ENCODE measurements around the gene DIS3L2.

DIS3L2 gene

DNA sequence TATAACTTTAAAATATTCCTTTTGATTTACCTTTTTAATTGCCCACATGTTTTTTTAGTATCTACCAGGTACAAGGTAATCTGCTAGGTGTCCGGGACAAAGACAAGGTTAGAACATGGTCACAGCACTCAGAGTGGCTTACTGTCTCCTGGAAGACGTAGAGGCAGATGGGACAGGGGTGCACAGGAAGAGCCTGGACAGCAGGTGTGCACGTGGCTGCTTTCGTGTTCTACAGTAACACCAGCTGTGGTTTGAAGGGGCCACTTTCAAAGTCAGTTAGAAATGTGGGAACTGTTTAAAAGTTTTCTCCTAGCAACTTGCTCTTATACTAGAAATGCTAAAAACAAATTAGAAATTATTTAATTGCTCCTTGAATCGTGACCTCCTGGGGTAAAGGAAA lies 314.2 kb downstream of the DIS3L2 start:
- no peak for DNase-seq

DNA sequence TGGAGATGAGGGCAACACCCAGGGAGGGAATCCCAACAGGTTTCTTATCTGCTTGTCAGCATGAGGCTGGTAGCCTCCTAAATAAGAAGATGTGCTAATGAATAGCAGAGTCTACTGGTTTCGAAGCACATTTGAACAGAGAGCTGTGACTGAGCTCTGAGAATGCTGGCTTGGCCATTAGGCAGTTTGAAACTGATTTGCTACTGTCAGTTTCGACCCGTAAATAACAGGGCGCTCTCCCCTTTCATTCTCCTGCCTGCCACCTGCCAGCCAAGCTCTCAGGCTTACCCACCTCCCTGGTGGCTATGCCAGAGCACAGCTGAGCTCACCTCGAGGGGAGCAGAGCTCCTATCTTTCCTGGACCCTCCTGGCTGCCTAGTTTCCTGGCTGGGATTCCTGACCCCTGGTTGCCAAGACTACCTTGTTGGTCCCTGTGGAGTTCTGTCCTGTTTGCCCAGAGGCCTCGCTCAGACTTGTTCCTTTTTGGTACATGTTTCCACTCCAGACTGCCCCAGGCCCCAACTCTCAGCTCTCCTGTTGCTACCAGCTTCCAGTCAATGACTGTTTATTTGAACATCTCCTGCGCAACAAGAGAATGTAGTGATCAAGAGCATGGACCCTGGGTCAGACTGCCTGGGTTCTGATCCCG lies 314.7 kb downstream of the DIS3L2 start:
- DNase-seq = no peak

DNA sequence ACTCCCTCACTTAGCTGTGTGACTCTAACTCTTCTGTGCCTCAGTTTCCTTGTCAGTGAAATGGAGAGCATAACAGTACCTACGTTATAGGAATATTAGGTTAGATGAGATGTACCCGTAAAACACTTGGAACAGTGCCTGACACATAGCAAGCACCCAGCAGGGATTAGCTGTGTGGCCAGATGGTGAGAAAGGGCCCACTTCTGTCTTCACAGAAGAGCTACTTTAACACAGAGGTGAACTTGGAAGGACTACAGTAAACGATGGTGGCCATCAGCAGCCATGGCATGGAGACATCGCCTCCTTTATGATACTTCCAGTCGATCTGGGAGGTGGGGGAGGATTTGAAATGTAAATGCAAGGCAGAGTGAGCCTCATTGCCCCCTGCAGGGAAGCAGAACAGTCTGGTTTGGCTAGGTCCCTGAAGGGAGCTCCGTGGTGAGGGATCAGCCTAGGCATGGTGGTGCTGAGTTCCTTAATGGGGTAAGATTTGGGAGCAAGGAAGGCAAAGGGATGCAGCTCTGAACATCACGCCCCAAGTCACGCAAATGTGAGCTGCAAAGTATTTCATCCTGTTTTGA lies 315.3 kb downstream of the DIS3L2 start:
- peak; percentile 15 for DNase-seq

DNA sequence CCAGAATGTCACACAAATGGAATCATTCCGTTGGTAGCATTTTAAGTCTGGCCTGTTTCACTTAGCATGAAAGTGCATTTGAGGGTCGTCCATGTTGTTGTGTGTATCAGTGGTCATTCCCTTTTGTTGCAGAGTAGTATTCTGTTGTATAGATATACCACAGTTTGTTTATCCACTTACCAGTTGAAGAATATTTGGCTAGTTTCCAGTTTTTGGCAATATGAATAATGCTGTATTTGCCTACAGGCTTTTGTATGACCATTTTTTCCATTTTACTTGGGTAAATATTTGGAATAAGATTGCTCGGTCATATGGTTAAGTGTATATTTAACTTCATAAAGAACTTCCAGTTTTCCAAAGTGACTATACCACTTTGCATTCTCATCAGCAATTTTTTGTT lies 317.0 kb downstream of the DIS3L2 start:
- no peak for DNase-seq

DNA sequence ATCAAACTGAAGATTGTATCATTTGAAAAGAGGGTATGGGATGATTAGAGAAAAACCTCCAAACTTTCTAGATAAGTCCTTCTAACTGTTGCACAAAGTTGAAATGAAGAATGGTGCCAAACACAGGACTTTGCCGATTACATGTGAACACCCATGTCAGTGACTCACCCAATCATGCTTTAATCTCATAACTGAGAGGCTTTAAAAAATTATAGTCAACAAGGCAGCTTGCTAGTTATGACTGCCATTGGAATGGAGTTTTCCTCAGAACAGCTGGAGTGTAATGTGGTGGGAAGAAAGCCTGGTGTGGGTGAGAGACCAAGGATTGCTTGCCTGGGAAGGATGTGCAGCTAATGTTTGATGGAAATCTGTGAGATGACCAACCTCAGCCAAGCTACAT lies 318.8 kb downstream of the DIS3L2 start:
- no peak for DNase-seq

DNA sequence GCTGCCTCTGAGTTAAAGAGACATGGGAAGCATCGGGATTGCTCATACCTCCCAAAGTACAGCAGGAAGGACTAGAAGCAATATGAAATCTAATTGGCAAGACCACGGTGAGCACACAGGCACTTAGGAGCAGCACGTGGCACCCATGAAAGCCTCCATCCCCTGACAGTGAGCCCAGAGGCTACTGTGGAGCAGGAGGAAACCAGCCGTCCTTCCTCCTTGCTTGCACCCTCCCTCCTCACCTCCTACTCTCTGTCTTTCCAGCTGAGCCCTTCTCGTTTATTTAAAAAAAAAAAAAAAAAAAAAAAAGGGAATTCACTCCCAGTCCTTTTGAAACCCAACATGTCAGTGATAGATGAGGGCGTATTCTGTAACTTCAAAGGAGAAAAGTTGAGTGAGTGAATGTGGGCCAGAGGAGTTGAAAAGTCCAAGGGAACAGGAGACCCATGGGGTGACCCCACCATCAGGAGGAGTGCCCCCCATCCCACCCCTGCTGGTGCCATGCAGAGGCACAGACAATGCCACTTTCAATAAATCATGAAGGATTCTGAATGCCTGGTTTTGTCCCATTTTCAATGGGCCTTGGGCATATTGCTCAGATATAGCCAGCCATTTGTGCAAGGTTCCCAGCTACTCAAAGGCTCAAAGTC lies 320.5 kb downstream of the DIS3L2 start:
- no peak for DNase-seq

DNA sequence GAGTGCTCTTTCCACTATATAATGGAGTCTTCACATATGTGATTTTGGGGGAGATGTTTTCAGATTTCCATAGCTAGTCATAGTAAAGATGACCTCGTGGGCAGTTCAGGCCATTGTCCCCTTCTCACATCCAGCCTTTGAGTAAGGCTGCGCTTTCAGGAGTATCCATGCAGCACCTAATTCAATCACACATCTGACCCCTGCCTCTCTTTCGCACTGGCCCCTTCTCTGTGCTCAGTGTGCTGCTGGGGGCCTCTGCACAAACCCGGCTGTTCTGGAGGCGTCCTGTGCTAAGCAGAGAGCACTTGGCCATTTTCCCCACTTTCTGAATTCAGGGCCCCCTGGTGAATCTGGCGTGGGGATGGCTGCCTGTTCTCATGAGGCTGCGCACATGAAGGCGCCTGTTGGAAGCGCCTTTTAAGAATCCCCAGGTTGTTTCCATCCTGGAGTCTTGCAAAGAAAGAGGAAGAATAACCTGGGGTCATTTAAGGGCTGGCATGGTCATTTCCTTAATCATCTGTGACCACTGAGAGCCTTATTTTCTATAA lies 321.1 kb downstream of the DIS3L2 start:
- no peak for DNase-seq

DNA sequence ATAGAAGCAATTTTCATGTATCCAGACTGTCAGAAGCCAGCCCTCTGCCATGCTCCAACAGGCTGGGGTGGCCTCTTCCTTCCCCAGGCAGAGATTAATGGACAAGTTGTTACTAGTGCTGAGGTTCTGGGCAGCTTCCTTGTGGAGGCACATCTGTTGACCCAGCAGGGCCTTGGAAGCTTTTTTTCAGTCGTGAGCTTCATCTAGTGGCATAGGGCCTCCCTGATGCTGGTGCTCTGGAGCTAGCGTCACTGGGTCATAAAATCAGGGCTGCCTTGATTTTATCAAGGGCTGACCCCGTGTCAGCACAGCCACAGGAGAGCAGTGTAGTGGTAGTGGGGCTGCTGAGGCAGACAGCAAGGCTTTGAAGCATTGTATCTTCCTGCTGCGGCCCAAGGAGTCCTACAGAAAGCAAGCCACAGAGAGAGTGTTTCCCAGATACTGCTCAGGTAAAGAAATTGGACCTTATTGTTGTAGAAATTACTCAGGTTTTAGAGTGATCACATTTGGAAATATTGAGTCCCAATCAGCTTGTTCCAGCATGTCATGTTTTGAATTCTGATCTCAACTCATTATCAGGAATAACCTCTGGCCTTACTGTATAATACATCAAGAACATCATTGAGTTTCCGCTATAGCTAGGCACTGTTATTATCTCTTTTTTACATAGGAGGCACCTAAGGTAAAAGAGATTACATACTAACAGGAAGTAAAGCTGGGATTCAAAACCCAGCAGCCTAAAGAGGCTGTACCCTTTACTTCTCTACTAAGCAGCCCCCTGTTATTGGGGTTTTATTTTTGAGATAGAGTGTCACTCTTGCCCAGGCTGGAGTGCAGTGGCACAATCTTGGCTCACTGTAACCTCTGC lies 324.7 kb downstream of the DIS3L2 start:
- DNase-seq = no peak

DNA sequence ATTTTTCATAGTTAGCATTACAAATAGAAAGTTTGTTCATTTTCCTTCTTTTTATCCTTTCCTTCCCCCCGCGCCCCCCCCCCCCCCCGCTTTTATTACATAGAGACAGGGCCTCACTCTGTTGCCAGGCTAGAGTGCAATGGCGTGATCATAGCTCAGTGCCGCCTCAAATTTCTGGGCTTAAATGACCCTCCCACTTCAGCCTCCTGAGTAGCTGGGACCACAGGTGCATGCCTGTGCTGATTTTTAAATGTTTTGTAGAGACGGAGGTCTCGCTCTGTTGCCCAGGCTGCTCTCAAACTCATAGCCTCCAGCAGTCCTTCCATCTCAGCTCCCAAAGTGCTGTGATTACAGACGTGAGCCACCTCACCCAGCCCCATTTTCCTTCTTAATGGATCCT lies 325.8 kb downstream of the DIS3L2 start:
- DNase-seq = no peak

DNA sequence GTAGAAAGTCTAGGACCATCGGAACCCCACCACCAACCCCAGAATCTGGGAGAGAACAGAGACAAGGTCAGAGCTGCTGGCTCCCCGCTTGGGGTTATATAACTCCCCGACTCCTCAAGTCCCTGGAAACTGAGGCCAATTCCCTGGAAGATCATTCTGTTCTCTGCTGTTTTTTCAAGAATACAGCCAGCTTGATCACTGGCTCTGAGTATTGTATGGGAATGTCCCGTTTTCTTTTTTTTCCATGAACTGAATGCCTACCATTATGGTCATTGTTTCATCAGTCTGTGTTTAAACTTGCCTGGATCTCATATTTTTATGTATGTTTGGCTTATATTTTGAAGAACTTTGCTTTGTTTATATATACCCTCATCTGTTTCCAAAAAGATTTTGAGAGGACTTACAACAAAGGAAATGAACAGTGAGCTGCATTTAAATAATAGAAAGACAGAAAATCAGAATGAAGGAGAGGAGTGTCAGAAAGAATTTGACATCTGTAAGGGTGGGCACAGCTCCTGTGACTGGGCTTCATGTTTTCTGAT lies 327.0 kb downstream of the DIS3L2 start:
- DNase-seq = no peak

DNA sequence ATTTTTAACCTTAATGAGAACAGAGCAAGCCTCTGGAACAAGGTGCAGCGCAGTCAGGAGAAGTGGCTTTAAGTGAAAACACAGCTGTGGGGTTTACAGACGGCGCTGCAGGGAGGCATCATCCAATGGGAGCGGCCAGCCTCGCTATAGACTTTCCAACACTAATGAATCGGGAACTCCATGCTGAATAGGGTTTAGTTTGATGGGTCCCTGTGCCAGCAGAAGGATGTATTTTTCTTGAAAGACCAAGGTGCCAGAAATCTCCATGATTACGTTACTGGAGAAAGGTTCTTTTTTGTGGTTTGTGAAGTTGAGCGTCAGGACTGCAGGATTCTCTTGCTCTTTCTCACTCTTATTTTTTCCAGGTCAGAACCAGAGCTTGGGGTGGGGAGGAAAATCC lies 329.2 kb downstream of the DIS3L2 start:
- no peak for DNase-seq

DNA sequence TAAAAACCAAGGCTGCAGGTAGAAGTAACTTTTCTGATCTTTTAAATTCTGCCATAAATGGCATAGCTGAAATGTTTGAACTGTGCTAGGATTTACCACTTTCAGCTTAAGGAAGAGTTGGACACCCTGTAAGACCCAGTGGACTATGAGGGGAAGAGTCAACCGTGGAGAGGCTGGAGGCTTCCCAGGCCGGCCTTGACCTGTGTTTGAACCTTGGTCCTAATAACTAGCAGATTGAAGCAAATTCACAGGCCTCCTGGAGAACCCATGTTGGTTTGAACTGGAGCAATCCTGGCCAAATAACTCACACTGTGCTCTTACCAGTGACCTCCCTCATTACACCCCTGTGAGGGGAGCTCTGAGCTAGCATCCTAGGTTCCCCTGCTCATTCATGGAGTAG lies 329.8 kb downstream of the DIS3L2 start:
- DNase-seq = no peak

DNA sequence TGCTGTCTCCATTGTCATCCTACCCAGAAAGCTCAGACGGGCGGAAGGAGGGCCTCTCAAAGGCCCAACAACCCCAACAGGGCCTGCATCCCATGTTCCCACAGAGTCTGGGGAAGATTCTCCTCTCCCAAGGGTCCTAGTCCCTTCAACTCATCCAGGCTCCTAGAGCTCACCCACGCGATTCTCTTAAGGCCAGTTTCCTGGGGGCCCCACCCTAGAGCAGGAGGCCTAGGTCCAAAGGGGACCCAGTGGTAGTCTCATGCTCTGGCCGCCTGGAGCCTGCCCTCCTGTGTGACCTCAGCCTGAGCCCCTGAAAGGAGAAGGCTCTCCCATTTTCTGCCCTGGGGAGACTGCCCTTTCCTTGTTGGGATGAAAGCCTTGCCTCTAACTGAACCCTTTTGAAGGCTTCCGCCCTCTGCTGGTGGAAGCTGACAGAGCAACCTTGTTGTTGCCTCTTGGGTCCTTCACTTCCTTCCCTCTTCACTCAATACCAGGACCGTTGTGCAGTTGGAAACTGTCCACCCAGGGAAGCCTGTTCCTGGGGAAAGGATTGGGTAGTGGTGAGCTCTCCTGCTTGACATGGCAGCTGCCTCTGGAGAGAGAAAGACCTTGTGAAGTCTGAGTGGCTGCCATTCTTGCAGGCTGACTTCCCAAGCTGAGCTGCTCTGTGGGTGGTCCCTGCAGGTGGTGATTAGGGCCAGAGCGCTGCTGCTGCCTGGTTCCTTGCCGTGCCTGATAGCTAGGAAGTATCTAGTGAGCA lies 331.1 kb downstream of the DIS3L2 start:
- peak; percentile 55 for DNase-seq

DNA sequence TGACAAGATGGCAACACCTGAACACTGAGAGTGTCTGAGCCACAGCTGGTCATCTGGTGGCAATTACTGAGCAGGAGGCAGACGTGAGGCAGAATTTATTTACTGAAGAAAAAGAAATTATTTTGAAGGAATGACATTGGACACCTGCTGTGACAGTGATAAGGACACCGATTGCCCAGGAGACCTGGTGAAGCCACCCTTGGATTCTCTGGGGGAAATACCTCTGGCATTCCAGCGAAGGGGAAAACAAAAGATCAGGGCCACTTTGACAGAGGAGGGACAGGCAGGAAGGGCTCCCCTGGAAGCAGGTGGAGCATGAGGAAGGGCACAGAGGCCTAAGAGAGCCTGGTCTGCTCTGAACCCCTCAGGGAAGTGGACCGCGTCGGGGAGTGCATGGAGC lies 331.7 kb downstream of the DIS3L2 start:
- DNase-seq = no peak

DNA sequence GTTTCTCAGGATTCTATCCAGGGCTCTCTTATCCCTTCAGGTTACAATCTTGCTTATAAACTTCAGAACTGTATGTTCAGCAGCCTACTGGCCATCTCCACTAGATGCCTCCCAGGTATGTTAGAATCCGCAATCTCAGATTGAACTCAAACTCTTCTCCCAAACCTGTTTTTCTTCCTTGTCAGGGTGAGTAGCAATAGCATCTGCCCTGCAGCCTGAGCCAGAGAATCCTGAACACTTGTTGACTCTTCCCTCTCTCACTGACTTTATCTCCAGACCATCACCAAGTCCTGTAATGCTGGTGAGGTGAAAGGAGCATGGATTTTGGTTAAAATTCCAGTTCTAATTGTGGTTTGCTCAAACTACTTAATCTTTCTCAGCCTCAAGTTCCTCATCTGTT lies 334.5 kb downstream of the DIS3L2 start:
- DNase-seq = no peak

DNA sequence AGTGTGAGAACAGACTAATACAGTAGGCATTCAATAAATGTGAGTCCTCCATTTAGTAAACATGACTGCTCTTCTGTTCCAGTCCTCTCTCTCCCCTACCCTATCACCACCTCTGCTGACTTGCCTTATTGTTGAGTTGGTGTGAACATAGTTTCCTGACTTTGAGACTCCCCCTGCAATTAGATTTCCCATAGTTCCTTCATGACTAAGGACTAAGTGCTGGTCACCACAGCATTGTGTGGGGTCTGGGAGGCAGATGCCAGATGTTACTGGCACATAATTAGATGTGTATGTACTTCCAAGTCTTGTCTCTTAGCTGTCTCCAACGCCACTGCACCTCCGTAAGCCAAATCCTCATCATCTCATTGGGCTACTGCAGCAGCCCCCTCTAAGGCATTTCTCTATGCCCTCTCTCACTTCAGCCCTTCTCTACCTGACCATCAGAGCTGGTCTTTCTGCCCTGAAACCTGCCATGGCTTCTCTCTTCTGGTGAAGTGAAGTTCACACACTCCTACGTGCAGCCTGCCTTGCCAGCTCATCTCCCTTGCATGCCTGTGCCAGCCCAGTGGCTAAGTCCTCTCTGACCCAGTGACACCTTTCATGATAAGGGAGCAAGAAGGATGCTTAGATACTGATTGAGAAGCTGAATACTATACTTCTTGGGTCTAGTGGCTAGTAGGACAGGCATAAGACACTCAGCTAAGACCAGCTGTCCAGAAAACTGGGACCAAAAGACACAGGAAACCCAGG lies 335.4 kb downstream of the DIS3L2 start:
- peak; percentile 22 for DNase-seq

DNA sequence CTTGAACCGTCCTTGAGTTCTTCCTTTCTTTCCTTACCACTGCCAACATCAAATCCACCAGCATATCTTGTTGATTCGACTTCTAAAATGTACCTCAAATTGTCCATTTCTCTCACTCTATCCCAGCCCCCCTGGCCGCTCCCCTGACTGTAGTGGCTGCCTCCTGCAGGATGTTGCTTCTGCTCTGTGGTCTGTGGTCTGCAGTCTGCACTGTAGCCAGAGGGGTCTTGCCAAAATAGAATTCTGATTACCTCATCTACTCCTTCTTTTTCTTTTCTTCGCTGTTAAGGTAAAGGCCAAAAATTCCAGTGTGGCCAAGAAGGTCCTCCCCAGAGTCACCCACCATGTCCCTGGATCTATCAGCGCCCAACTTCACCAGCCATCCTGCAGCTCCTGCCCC lies 337.6 kb downstream of the DIS3L2 start:
- DNase-seq = no peak

DNA sequence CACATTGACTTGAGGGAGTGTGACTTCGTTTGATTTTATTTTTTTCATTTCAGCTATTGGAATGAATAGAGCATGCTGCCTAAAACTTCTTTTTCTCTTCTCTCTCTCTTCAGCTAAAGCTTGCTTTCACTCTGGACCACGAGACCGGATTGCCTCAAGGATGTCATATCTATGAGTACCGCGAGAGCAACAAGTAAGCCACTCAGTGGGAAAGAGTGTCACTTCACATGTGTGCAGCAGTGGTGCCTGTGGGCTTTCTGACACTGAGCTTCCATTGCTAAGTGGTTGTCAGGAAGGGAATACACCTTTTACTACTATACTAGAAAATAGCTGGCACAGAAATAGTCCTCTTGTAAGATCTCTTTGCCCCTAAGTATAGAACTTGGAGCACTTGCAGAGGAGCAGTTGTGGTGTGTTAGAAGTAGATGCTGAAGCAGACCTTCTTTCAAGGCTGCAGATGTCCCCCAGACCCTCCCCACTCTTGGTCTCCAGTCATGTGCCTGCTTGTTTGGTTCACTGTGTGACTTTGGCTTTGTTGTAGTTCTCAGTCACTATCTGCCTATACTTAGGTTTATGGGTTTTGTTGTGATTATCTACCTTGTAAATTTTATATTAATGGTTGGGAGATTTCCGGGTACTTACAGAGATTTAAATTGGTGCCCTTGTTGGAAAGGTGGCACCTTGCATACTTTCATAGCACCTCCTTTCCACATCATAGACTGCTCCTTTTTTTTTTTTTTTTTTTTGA lies 338.6 kb downstream of the DIS3L2 start:
- DNase-seq = no peak

DNA sequence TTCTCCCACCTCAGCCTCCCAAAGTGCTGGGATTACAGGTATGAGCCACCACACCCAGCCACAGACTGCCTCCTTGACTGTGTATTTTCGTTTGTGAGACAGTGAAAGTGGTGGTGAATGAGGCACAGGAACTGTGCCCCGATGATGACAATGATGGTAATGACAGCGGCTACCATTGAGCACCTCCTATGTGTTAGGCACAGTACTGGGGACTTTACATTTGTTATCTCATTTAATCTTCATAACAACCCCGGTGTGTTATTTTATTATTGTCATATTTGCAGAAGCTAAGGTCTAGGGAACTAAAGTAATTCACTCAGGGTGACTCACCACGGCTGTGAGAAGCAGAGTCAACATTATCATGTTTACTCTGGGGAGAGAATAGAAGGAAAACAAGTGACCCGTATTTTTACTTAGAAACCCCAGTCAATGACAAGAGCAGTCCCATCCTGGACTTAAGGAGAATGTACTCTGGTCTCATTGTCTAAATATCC lies 339.4 kb downstream of the DIS3L2 start:
- DNase-seq = peak; percentile 20

DNA sequence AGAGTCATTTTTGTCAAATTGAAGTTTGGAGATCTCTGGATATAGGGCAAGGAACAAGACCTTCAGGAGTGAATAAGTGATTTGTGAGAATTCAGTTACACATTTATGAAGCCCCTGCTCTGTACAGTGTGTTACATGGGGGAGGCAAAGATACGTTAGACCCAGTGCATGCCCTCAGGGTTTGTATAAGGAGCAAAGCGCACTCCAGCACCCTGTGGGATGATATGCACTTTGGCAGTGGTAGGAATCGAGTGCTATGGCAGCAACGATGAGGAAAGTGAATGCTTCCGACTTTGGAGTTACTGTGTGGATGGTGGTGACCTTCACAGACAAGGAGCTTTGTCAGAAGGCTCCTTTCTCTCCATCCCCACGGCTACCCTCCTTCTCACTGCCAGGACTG lies 342.7 kb downstream of the DIS3L2 start:
- DNase-seq = no peak
